ELF-1 (cell line): ENCODE data around the gene MYOT.

Source experiments
- DNase-seq: peaks from one replicate; pipeline ENCODE4 v3.0.0-alpha.2; 2016; ENCODE audit warnings: low read depth, low spot score

The MYOT gene

GRCh38 chr5:137901011-137901817 lies 33.6 kb downstream of the MYOT start:
- no peak for DNase-seq

GRCh38 chr5:137902408-137903133 lies 34.9 kb downstream of the MYOT start:
- no peak for DNase-seq

GRCh38 chr5:137914758-137915157 lies 47.1 kb downstream of the MYOT start:
- no peak for DNase-seq

- no peak for DNase-seq
These were observed 49.3 kb downstream of the MYOT start for GRCh38 chr5:137916923-137917322.

GRCh38 chr5:137921931-137922330 lies 54.3 kb downstream of the MYOT start:
- no peak for DNase-seq

- no peak for DNase-seq
These were observed 56.2 kb downstream of the MYOT start for GRCh38 chr5:137923856-137924255.

GRCh38 chr5:137932800-137933199 lies 65.1 kb downstream of the MYOT start:
- DNase-seq = no peak

GRCh38 chr5:137933491-137933911 lies 65.8 kb downstream of the MYOT start:
- DNase-seq = no peak

GRCh38 chr5:137935190-137935589 lies 67.5 kb downstream of the MYOT start:
- DNase-seq = no peak

- no peak for DNase-seq
These were observed 68.0 kb downstream of the MYOT start for GRCh38 chr5:137935694-137936093.
